ENCODE results near the gene SEC16A.

DNA sequence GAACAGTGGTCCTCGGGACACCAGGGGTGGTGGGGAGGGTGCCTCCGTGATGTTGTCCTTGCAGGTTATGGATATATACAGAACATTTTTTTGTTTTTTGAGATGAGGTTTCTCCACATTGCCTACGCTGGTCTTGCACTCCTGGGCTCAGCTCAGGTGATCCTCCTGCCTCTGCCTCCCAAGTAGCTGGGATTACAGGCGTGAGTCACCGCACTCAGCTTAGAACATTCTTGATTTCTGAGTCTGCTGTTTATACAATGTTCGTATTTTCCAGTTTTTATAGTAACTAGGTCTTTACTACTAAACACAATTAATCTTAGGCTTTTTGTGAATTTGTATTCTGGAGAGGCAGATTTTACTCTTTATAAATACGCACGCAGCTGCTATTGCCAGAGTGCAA lies 66.4 kb downstream of the SEC16A start:
- TF ChIP-seq POLR2A (IDR thresholded peaks at IDR 0.05; ENCODE audit: low read length) (no peak), GATA1 (IDR thresholded peaks at IDR 0.05; ENCODE audit: low read depth, low read length) (no peak)
